ENCODE data around the gene OSBPL10. TPM values are rescaled to one million over a fixed set of nuclear protein-coding genes. Genes with fewer than 3 reads are reported as not detected.

Gene OSBPL10
- total and polyA plus RNA-seq, 2 of the 8 experiments (the other 6 are each of a cell fraction or from before 2014, with no cell fraction given): 26.2 to 86.7 TPM

DNA sequence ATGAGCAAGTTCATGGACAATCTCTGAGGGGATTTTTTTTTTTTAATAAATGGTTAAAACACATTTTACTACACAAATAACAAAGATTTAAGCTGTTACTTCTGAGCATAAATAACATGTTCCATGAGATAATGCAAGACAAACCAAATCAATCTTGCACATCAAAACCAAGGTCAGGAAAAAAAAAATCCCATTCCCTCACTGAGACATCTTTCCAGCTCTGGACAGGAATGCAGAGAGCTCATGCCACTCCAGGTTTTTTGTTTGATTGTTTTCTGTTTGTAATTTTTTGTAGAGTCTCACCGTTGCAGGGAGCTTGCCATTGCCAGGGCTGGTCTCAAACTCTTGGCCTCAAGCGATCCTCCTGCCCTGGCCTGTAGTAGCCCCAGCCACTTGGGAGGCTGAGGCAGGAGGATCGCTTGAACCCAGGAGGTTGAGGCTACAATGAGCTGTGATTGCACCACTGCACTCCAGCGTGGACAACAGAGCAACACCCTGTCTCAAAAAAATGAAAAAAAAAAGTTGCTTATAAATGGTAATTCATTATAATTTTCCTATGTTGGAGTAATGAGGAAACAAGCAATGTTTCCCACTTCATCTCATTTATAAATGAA lies 14.0 kb downstream of the OSBPL10 start:
- no peak overlapping the region for H2AFZ ChIP-seq (ENCODE audit: low read length)
- no peak overlapping the region for H4K91ac ChIP-seq (replicated peaks; ENCODE audit: insufficient read length, low read length)
- ChIA-PET POLR2A (ENCODE audit: partially characterized antibody) (interaction anchor here (0.6 kb wide), 1 partner anchor 9 kb away, joined by 4 read pairs; no protein-coding TSS in a partner anchor), CTCF (ENCODE audit: partially characterized antibody) (interaction anchor here (0.6 to 1.8 kb wide), 3 partner anchors 34 to 243 kb away, joined by 3 to 6 read pairs (median 3); no protein-coding TSS in a partner anchor)
- no peaks in the 10 kb centered on the region; the same call in 1 of the 2 replicates for H3K23me2 ChIP-seq (ENCODE audit: low read depth, low read length)
- H2AK5ac ChIP-seq (ENCODE audit: low read depth, low read length): no peak overlapping the region
- H3K9ac ChIP-seq (replicated peaks in 1 of 4; ENCODE audit: extremely low read depth in 1 of 4, low read depth in 3 of 4, low read length in 3 of 4): no peak overlapping the region
- no peak overlapping the region for H2BK20ac ChIP-seq (ENCODE audit: low read length)
- no peak overlapping the region for H3K18ac ChIP-seq (ENCODE audit: extremely low read depth, low read length)
- TF ChIP-seq, protein P1, sequence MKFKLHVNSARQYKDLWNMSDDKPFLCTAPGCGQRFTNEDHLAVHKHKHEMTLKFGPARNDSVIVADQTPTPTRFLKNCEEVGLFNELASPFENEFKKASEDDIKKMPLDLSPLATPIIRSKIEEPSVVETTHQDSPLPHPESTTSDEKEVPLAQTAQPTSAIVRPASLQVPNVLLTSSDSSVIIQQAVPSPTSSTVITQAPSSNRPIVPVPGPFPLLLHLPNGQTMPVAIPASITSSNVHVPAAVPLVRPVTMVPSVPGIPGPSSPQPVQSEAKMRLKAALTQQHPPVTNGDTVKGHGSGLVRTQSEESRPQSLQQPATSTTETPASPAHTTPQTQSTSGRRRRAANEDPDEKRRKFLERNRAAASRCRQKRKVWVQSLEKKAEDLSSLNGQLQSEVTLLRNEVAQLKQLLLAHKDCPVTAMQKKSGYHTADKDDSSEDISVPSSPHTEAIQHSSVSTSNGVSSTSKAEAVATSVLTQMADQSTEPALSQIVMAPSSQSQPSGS (IDR thresholded peaks at IDR 0.05; ENCODE audit: low read length): no peak
- TF ChIP-seq KDM1A (IDR thresholded peaks at IDR 0.05; ENCODE audit: borderline replicate concordance, low read length): 0 out of 2 replicates have a peak, but pooled peaks have one; percentile 45
- peaks cover 0 to 88% of the 10 kb centered on the region in 2 experiments; a peak in 3 of 4 replicates for H3K79me2 ChIP-seq (ENCODE audit: control insufficient read depth in 1 of 2, insufficient read depth in 2 of 2, low read length in 2 of 2)
- H3K14ac ChIP-seq (ENCODE audit: insufficient read length): no peak overlapping the region
- H3K56ac ChIP-seq (replicated peaks; ENCODE audit: insufficient read length, low read depth, low read length): no peak overlapping the region
- no peak overlapping the region for H3K27ac ChIP-seq (ENCODE audit: low read depth, low read length)
- no peak overlapping the region for H3K23ac ChIP-seq (ENCODE audit: insufficient read length)
- peak in 1 of 2 experiments; percentile 34 for DNase-seq (ENCODE audit: low read depth in 1 of 2, low spot score in 2 of 2)
- H3K4me1 ChIP-seq (replicated peaks in 1 of 4; ENCODE audit: control insufficient read depth in 3 of 4, insufficient read depth in 4 of 4, low read length in 3 of 4): peaks cover 4 to 18% (median 11%) of the 10 kb centered on the region in 4 experiments; a peak in 5 of 7 replicates
- no peak for FAIRE-seq
- no peak overlapping the region for H3K4me2 ChIP-seq (ENCODE audit: insufficient read depth in 1 of 2, low read depth in 2 of 2, low read length in 2 of 2)
- H2BK15ac ChIP-seq (ENCODE audit: low read length): no peak overlapping the region
- H3K27me3 ChIP-seq (replicated peaks in 1 of 4; ENCODE audit: control insufficient read depth in 3 of 4, extremely low read depth in 1 of 4, insufficient read depth in 3 of 4, low read length in 3 of 4): no peaks in the 10 kb centered on the region
- H3K4ac ChIP-seq (replicated peaks; ENCODE audit: insufficient read length, low read depth, low read length): no peak overlapping the region
- 0 out of 2 replicates have a peak overlapping the region, but pooled peaks have one; percentile 12 for H4K8ac ChIP-seq (ENCODE audit: extremely low read depth, insufficient read depth, low read length)
- no peak overlapping the region for H2BK120ac ChIP-seq (replicated peaks; ENCODE audit: low read depth, low read length)
- no peak overlapping the region for H2BK12ac ChIP-seq (ENCODE audit: low read depth, low read length)
- no peaks in the 10 kb centered on the region for H4K20me1 ChIP-seq (replicated peaks in 1 of 2; ENCODE audit: control insufficient read depth in 1 of 2, insufficient read depth in 2 of 2, low read length in 2 of 2)
- no peak overlapping the region for H3K4me3 ChIP-seq (ENCODE audit: extremely low read depth in 1 of 4, insufficient read depth in 2 of 4, low read depth in 3 of 4, low read length in 4 of 4)
- H3K36me3 ChIP-seq (ENCODE audit: control insufficient read depth in 2 of 4, insufficient read depth in 4 of 4, low read length in 3 of 4): no peaks in the 10 kb centered on the region; a peak in 1 of 8 replicates
- no peak overlapping the region for H2BK5ac ChIP-seq (ENCODE audit: low read depth, low read length)
- H3K9me3 ChIP-seq (ENCODE audit: insufficient read depth in 2 of 2, low read depth in 1 of 2, low read length in 1 of 2): no peaks in the 10 kb centered on the region
- peaks cover 3% of the 10 kb centered on the region; the same call in 1 of the 2 replicates for H3K79me1 ChIP-seq (ENCODE audit: low read depth, low read length)
- 79% methylated on average over 4 of the region's 4 CpGs; no CpG with 5 or more reads in 1 of the 2 experiments for WGBS, 2 experiments (ENCODE audit: extremely low coverage in 1 of 2, insufficient coverage in 1 of 2, insufficient read length in 1 of 2, insufficient replicate concordance in 2 of 2, low coverage in 1 of 2, low lambda C conversion rate in 2 of 2, missing lambda C conversion rate in 1 of 2)
- no peak overlapping the region for H4K5ac ChIP-seq (ENCODE audit: insufficient read length, low read depth, low read length)
